ENCODE results near the gene CORO6.

Gene CORO6

DNA sequence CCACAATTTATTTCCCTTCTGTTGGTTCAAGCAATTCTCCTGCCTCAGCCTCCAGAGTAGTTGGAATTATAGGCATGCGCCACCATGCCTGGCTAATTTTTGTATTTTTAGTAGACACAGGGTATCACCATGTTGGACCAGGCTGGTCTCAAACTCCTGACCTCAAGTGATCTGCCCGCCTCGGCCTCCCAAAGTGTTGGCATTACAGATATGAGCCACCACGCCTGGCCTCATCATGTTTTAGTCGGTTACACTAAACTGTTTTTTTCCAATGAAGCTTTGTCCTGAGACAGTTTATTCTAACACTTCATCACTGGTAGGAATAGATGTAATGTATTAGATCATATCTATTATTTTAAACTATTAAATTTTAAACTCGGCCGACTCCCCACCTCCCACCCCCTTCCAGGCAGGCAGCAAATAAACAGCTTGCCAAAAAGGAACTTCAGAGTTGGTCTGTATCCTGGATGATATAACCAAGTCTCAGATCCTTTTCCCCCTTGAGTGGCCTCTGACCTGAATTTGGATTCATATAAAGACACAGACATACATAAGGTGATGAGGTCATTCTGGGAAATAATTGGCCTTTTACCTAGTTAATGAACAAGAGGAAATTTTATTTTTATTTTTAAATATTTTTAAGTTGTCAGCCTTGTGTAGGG, 18.4 kb upstream of the CORO6 start:
- Histone ChIP-seq H2AFZ (ENCODE audit: low read length) (no peak overlapping the region), H3K4me2 (ENCODE audit: low read depth, low read length, poor library complexity, severe bottlenecking) (no peak overlapping the region), H3K9ac (ENCODE audit: low read depth, low read length, poor library complexity, severe bottlenecking) (no peak overlapping the region), H3K27me3 (ENCODE audit: insufficient read depth, low read length, poor library complexity, severe bottlenecking) (no peaks in the 10 kb centered on the region), H3K79me2 (ENCODE audit: insufficient read depth, low read length) (no peaks in the 10 kb centered on the region), H3K4me1 (ENCODE audit: insufficient read depth, low read length, poor library complexity, severe bottlenecking) (peaks cover 43% of the 10 kb centered on the region), H3K36me3 (ENCODE audit: insufficient read depth, low read length) (peaks cover 4% of the 10 kb centered on the region; the same call in 1 of the 2 replicates), H4K20me1 (ENCODE audit: insufficient read depth, low read length, poor library complexity, severe bottlenecking) (no peaks in the 10 kb centered on the region), H3K9me2 (replicated peaks; ENCODE audit: low read depth, low read length) (no peaks in the 10 kb centered on the region), H3K9me3 (ENCODE audit: insufficient read depth, low read depth, low read length) (no peaks in the 10 kb centered on the region), H3F3A (ENCODE audit: low read depth) (0 out of 2 replicates have a peak, but pooled peaks cover 2% of the 10 kb centered on the region), H3K4me3 (ENCODE audit: low read length, poor library complexity, severe bottlenecking) (no peak overlapping the region)
- TF ChIP-seq, protein P1, sequence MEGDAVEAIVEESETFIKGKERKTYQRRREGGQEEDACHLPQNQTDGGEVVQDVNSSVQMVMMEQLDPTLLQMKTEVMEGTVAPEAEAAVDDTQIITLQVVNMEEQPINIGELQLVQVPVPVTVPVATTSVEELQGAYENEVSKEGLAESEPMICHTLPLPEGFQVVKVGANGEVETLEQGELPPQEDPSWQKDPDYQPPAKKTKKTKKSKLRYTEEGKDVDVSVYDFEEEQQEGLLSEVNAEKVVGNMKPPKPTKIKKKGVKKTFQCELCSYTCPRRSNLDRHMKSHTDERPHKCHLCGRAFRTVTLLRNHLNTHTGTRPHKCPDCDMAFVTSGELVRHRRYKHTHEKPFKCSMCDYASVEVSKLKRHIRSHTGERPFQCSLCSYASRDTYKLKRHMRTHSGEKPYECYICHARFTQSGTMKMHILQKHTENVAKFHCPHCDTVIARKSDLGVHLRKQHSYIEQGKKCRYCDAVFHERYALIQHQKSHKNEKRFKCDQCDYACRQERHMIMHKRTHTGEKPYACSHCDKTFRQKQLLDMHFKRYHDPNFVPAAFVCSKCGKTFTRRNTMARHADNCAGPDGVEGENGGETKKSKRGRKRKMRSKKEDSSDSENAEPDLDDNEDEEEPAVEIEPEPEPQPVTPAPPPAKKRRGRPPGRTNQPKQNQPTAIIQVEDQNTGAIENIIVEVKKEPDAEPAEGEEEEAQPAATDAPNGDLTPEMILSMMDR (conservative IDR thresholded peaks at IDR 0.05; ENCODE audit: low read length), result no peak
- no peak for TF ChIP-seq EZH2phosphoT487 (IDR thresholded peaks at IDR 0.05; ENCODE audit: borderline replicate concordance)

GRCh38 chr17:29640413-29640812, 17.7 kb upstream of the CORO6 start:
- Histone ChIP-seq H3K4me1 (ENCODE audit: insufficient read depth, low read length, poor library complexity, severe bottlenecking) (peaks cover 40% of the 10 kb centered on the region), H3K4me2 (ENCODE audit: low read depth, low read length, poor library complexity, severe bottlenecking) (peak overlapping the region; percentile 2), H4K20me1 (ENCODE audit: insufficient read depth, low read length, poor library complexity, severe bottlenecking) (no peaks in the 10 kb centered on the region), H3K9ac (ENCODE audit: low read depth, low read length, poor library complexity, severe bottlenecking) (no peak overlapping the region), H3K4me3 (ENCODE audit: low read length, poor library complexity, severe bottlenecking) (no peak overlapping the region), H3K9me2 (replicated peaks; ENCODE audit: low read depth, low read length) (no peaks in the 10 kb centered on the region), H3K36me3 (ENCODE audit: insufficient read depth, low read length) (peaks cover 11% of the 10 kb centered on the region; the same call in 1 of the 2 replicates), H3K79me2 (ENCODE audit: insufficient read depth, low read length) (no peaks in the 10 kb centered on the region), H3F3A (ENCODE audit: low read depth) (0 out of 2 replicates have a peak, but pooled peaks cover 2% of the 10 kb centered on the region), H3K27me3 (ENCODE audit: insufficient read depth, low read length, poor library complexity, severe bottlenecking) (no peaks in the 10 kb centered on the region), H3K9me3 (ENCODE audit: insufficient read depth, low read depth, low read length) (no peaks in the 10 kb centered on the region), H2AFZ (ENCODE audit: low read length) (no peak overlapping the region)
- TF ChIP-seq, protein P1 (conservative IDR thresholded peaks at IDR 0.05; ENCODE audit: low read length), result no peak
- no peak for TF ChIP-seq EZH2phosphoT487 (IDR thresholded peaks at IDR 0.05; ENCODE audit: borderline replicate concordance)

GRCh38 chr17:29633886-29634285, 11.2 kb upstream of the CORO6 start:
- peaks cover 47% of the 10 kb centered on the region; the same call in 1 of the 2 replicates for H3K36me3 ChIP-seq (ENCODE audit: insufficient read depth, low read length)
- no peak for TF ChIP-seq EZH2phosphoT487 (IDR thresholded peaks at IDR 0.05; ENCODE audit: borderline replicate concordance)
- TF ChIP-seq, protein P1 (conservative IDR thresholded peaks at IDR 0.05; ENCODE audit: low read length), result no peak
- H3K9ac ChIP-seq (ENCODE audit: low read depth, low read length, poor library complexity, severe bottlenecking), result no peak overlapping the region
- H3K27me3 ChIP-seq (ENCODE audit: insufficient read depth, low read length, poor library complexity, severe bottlenecking), result no peaks in the 10 kb centered on the region
- H3K79me2 ChIP-seq (ENCODE audit: insufficient read depth, low read length), result no peaks in the 10 kb centered on the region
- H4K20me1 ChIP-seq (ENCODE audit: insufficient read depth, low read length, poor library complexity, severe bottlenecking), result no peaks in the 10 kb centered on the region
- no peaks in the 10 kb centered on the region for H3K9me2 ChIP-seq (replicated peaks; ENCODE audit: low read depth, low read length)
- H3K4me3 ChIP-seq (ENCODE audit: low read length, poor library complexity, severe bottlenecking), result no peak overlapping the region
- H3K9me3 ChIP-seq (ENCODE audit: insufficient read depth, low read depth, low read length), result no peaks in the 10 kb centered on the region
- no peak overlapping the region for H2AFZ ChIP-seq (ENCODE audit: low read length)
- H3K4me2 ChIP-seq (ENCODE audit: low read depth, low read length, poor library complexity, severe bottlenecking), result no peak overlapping the region
- peaks cover 14% of the 10 kb centered on the region for H3K4me1 ChIP-seq (ENCODE audit: insufficient read depth, low read length, poor library complexity, severe bottlenecking)
- H3F3A ChIP-seq (ENCODE audit: low read depth), result 0 out of 2 replicates have a peak, but pooled peaks cover 2% of the 10 kb centered on the region

Data from Loucy (cell line).